ENCODE results near the gene FMN1. TPM values are rescaled to one million over a fixed set of nuclear protein-coding genes. Genes with fewer than 3 reads are reported as not detected.

The FMN1 gene
- total RNA-seq, 1 donor from 2014 or later, result 1.6 TPM

DNA sequence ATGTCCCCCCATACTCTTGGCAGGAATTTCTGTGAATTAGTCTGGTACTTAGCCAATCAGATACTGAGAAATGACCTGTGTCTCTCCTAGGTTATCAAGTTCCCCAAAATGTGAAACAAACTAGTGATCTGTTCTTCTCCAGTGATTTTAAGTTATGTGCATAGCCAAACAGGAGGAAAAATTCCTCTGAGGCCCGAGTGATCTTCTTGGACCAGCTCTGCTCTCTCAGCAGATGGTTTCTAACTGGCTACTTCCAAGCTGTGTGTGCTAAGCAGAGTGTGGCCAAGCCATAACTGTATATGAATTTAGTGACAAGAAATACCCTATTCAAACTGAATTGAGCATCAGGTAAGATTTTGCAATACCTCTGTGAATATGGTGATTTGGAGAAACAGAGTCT is 387.2 kb downstream of the FMN1 start:
- Mint-ChIP-seq H3K27ac (no peak overlapping the region), H3K36me3 (peaks cover 4% of the 10 kb centered on the region), H3K27me3 (ENCODE audit: low read depth) (peaks cover 16% of the 10 kb centered on the region), H3K4me1 (peaks cover 11% of the 10 kb centered on the region), H3K4me3 (no peak overlapping the region), H3K9me3 (peaks cover 14% of the 10 kb centered on the region)
- no peak for DNase-seq (ENCODE audit: low spot score in 2 of 2, unreplicated experiment in 2 of 2)
- TF ChIP-seq, protein P1, sequence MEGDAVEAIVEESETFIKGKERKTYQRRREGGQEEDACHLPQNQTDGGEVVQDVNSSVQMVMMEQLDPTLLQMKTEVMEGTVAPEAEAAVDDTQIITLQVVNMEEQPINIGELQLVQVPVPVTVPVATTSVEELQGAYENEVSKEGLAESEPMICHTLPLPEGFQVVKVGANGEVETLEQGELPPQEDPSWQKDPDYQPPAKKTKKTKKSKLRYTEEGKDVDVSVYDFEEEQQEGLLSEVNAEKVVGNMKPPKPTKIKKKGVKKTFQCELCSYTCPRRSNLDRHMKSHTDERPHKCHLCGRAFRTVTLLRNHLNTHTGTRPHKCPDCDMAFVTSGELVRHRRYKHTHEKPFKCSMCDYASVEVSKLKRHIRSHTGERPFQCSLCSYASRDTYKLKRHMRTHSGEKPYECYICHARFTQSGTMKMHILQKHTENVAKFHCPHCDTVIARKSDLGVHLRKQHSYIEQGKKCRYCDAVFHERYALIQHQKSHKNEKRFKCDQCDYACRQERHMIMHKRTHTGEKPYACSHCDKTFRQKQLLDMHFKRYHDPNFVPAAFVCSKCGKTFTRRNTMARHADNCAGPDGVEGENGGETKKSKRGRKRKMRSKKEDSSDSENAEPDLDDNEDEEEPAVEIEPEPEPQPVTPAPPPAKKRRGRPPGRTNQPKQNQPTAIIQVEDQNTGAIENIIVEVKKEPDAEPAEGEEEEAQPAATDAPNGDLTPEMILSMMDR (IDR thresholded peaks at IDR 0.05; ENCODE audit: unreplicated experiment), result no peak

DNA sequence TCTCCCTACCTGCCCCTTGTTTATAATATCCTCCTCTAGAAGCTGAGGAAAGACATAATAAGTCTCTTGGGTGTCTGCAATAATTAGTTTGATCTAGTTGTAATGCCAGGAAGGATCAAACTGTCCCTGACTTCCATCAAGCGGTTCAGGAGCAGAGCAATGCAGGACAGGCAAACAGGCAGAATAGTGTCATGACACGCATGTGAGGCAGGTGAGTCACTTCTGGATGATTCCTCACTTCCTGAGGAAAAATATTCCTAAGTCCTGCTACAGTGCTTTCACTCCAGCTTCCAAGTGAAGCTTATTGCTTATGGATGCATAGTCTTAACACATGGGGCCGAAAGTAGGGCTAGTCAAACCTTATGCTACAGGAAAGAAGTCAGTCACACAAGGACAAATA is 390.9 kb downstream of the FMN1 start:
- Mint-ChIP-seq H3K36me3 (peaks cover 4% of the 10 kb centered on the region), H3K27ac (no peak overlapping the region), H3K4me1 (peaks cover 32% of the 10 kb centered on the region), H3K27me3 (ENCODE audit: low read depth) (no peaks in the 10 kb centered on the region), H3K9me3 (peaks cover 14% of the 10 kb centered on the region), H3K4me3 (no peak overlapping the region)
- TF ChIP-seq, protein P1 (IDR thresholded peaks at IDR 0.05; ENCODE audit: unreplicated experiment), result no peak
- DNase-seq (ENCODE audit: low spot score in 2 of 2, unreplicated experiment in 2 of 2), result no peak

DNA sequence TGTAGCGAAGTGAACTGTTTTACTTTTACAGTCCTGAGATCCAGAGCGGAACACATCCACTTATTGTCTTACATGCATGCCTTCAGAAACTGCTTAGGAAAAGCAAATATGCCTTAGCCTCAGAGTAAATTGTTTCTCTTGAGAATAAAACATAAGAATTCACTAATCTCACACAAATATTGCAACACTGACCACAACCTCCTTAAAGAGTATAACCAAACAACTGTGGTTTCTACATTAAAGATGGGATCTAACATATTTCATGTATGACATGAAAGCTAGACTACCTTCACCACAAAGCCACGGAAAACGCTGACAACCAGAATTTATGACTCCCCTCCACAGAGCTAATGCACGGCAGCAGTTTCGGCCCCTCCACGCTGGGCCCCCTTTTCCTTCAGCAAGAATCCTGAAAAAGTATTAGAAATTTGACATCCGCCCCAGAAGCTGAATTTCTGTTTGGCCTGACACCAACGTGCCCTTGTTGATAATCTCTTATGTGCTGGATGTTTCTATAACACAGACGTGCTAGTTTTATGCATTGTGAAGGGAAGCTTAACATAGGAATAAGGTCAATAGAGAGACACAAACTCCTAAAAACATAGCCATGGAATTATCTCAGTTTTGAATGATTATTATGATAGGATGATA is 392.1 kb downstream of the FMN1 start:
- peak overlapping the region; percentile 21 for H3K4me3 Mint-ChIP-seq

DNA sequence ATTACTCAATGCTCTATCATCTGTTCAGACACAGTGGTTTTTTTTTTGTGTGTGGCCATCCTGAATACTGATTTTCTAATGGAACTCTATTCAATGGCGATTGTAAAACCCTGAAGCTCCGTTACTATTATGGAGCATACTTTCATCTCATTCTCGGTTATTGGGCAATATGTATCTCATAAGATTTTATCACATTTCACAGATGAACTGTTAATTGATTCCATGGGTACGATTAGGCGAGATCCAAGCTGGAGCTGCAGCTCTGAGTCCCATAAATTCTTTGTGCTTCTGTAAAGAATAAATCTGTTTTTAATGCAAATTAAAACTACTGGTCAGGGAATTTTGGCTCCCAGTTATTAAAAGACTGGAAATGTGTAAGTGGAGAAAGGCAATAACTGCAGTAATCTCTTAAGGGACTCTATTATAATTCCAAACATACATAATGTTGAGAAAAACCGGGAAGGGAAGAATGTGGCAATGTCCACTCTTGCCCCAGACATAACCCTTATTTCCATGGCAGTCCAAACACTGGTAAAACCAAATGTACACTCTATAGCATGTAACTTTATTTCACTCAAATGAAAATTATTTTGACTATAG is 394.5 kb downstream of the FMN1 start:
- TF ChIP-seq, protein P1 (IDR thresholded peaks at IDR 0.05; ENCODE audit: unreplicated experiment), result no peak
- Mint-ChIP-seq H3K9me3 (peaks cover 10% of the 10 kb centered on the region), H3K27ac (no peak overlapping the region), H3K4me1 (peaks cover 42% of the 10 kb centered on the region), H3K4me3 (no peak overlapping the region), H3K36me3 (peaks cover 3% of the 10 kb centered on the region), H3K27me3 (ENCODE audit: low read depth) (no peaks in the 10 kb centered on the region)
- DNase-seq (ENCODE audit: low spot score in 2 of 2, unreplicated experiment in 2 of 2), result no peak

More for the DNA sequence above, 392.1 kb downstream of the FMN1 start:
- Mint-ChIP-seq H3K27ac (peak overlapping the region; percentile 70), H3K4me1 (peaks cover 37% of the 10 kb centered on the region), H3K9me3 (peaks cover 14% of the 10 kb centered on the region), H3K36me3 (peaks cover 4% of the 10 kb centered on the region), H3K27me3 (ENCODE audit: low read depth) (no peaks in the 10 kb centered on the region)
- TF ChIP-seq, protein P1 (IDR thresholded peaks at IDR 0.05; ENCODE audit: unreplicated experiment), result no peak
- no peak for DNase-seq (ENCODE audit: low spot score in 2 of 2, unreplicated experiment in 2 of 2)

DNA sequence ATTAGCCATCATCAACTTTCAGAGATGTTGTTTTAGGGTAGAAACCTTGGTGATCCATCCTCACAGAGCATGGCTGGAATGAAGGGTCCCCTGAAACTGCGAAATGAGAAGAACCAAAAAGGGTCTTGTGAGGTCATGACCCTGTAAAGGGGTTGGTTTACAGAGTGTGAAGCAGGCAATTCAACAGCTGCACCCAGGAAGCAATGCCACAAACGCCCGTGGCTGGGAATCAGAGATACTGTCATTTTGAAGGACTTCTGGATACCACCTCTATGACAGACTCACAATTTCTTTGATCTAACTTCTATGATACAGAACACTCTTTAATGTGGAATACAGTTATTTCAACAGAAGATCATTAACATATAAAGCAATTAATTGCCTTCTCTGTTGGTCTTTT is 397.7 kb downstream of the FMN1 start:
- DNase-seq (ENCODE audit: low spot score in 2 of 2, unreplicated experiment in 2 of 2), result no peak
- H3K27me3 Mint-ChIP-seq (ENCODE audit: low read depth), result no peaks in the 10 kb centered on the region
- no peak overlapping the region for H3K4me3 Mint-ChIP-seq
- H3K9me3 Mint-ChIP-seq, result no peaks in the 10 kb centered on the region
- H3K4me1 Mint-ChIP-seq, result peaks cover 28% of the 10 kb centered on the region
- TF ChIP-seq, protein P1 (IDR thresholded peaks at IDR 0.05; ENCODE audit: unreplicated experiment), result no peak
- no peak overlapping the region for H3K27ac Mint-ChIP-seq
- H3K36me3 Mint-ChIP-seq, result no peaks in the 10 kb centered on the region

Measured in mesothelial cell of epicardium (in vitro differentiated cells).